Muscle of arm (tissue), 14 donors: ENCODE results near the gene INTS2. TPM values are rescaled to one million over a fixed set of nuclear protein-coding genes. Genes with fewer than 3 reads are reported as not detected.
"Not testable (repeated sequence)": the region's sequence is repeated elsewhere in the genome, so short reads cannot be mapped to it uniquely, and the experiment has no call there.

Experiments
- DNase-seq: peaks from one replicate; pipeline ENCODE4 v3.0.0-alpha.2; 2013
- long read RNA-seq, 11 donors: transcript quantifications; one replicate each; lab custom pipeline, GENCODE V29; 2026
- polyA plus RNA-seq, 12 donors: library from polyadenylated mRNA; unstranded; fragments of 120-200 nt; gene quantifications; one replicate each; pipeline ENCODE4 v1.2.1, GENCODE V29; 2013; ENCODE audit not compliant: insufficient read length in 12 of 12

Gene INTS2
- polyA plus RNA-seq, result 10 to 100 TPM in 9 of 12 donors, 1 to 10 TPM in 2, not detected in 1; 9.2 to 15.0 (median 12.1) TPM
- long read RNA-seq, donor 1, partial matches to known transcripts, result 0 of 1 reads
- long read RNA-seq, donor 1, other reads (novel, unspliced or antisense), result 0 of 1 reads
- long read RNA-seq, donor 2, full-length matches to known transcripts, result 1 of 1 reads
- long read RNA-seq, donor 2, partial matches to known transcripts, result 0 of 1 reads
- long read RNA-seq, donor 2, other reads (novel, unspliced or antisense), result 0 of 1 reads
- long read RNA-seq, donor 3, result 0 reads
- long read RNA-seq, donor 4, result 0 reads
- long read RNA-seq, donor 5, result 0 reads
- long read RNA-seq, donor 6, result 0 reads
- long read RNA-seq, donor 7, full-length matches to known transcripts, result 1 of 1 reads
- long read RNA-seq, donor 7, partial matches to known transcripts, result 0 of 1 reads
- long read RNA-seq, donor 7, other reads (novel, unspliced or antisense), result 0 of 1 reads
- long read RNA-seq, donor 8, result 0 reads
- long read RNA-seq, donor 9, full-length matches to known transcripts, result 1 of 1 reads
- long read RNA-seq, donor 9, partial matches to known transcripts, result 0 of 1 reads
- long read RNA-seq, donor 9, other reads (novel, unspliced or antisense), result 0 of 1 reads
- long read RNA-seq, donor 10, result 0 reads
- long read RNA-seq, donor 11, full-length matches to known transcripts, result 1 of 1 reads
- long read RNA-seq, donor 11, partial matches to known transcripts, result 0 of 1 reads
- long read RNA-seq, donor 11, other reads (novel, unspliced or antisense), result 0 of 1 reads

- peak; percentile 96 for DNase-seq
Measured at GRCh38 chr17:61927208-61928100, at the start of gene INTS2. TSS of gene INTS2 (minus strand) at chr17:61927982. CDS start at chr17:61926644, 1,338 bp downstream.

- no peak for DNase-seq
Measured at GRCh38 chr17:61974115-61974514, 46.3 kb upstream of the INTS2 start.

- DNase-seq, result no peak
Measured at GRCh38 chr17:61972311-61972710, 44.5 kb upstream of the INTS2 start.

GRCh38 chr17:61970030-61970429 lies 42.2 kb upstream of the INTS2 start:
- no peak for DNase-seq

- DNase-seq, result no peak
Measured at GRCh38 chr17:61968757-61969156, 41.0 kb upstream of the INTS2 start.

- DNase-seq, result no peak
Measured at GRCh38 chr17:61967729-61968128, 39.9 kb upstream of the INTS2 start.

- no peak for DNase-seq
Measured at GRCh38 chr17:61966191-61966590, 38.4 kb upstream of the INTS2 start.

- no peak for DNase-seq
Measured at GRCh38 chr17:61955619-61956018, 27.8 kb upstream of the INTS2 start.

- no peak for DNase-seq
Measured at GRCh38 chr17:61947367-61948078, 19.7 kb upstream of the INTS2 start.

- no peak for DNase-seq
Measured at GRCh38 chr17:61946359-61946758, 18.6 kb upstream of the INTS2 start.

- no peak for DNase-seq
Measured at GRCh38 chr17:61943117-61943516, 15.3 kb upstream of the INTS2 start.

- no peak for DNase-seq
Measured at GRCh38 chr17:61942085-61942484, 14.3 kb upstream of the INTS2 start.

- DNase-seq, result no peak
Measured at GRCh38 chr17:61928101-61928436, 287 bp upstream of the INTS2 start.

GRCh38 chr17:61926826-61927207 lies 965 bp downstream of the INTS2 start:
- DNase-seq, result no peak

GRCh38 chr17:61915162-61915561 lies 12.6 kb downstream of the INTS2 start:
- not testable (repeated sequence) for DNase-seq

- DNase-seq, result no peak
Measured at GRCh38 chr17:61908292-61909037, 19.3 kb downstream of the INTS2 start.

- no peak for DNase-seq
Measured at GRCh38 chr17:61907361-61907760, 20.4 kb downstream of the INTS2 start.

- no peak for DNase-seq
Measured at GRCh38 chr17:61904094-61904710, 23.6 kb downstream of the INTS2 start.

- no peak for DNase-seq
Measured at GRCh38 chr17:61903251-61903650, 24.5 kb downstream of the INTS2 start.

GRCh38 chr17:61897548-61898180 lies 30.1 kb downstream of the INTS2 start:
- DNase-seq, result no peak
